Rectal smooth muscle tissue (tissue), 1 donor: Measurements from ENCODE around the gene VWA3A.
"Not testable (repeated sequence)": the region's sequence is repeated elsewhere in the genome, so short reads cannot be mapped to it uniquely, and the experiment has no call there.

ENCODE experiments used
- H3K27ac ChIP-seq: one replicate; pipeline ENCODE4 v1.7.0; 2013; ENCODE audit warnings: low read depth, low read length, inconsistent platforms
- H3K27me3 ChIP-seq: one replicate; pipeline ENCODE4 v1.7.0; 2013; ENCODE audit warnings: low read length; ENCODE audit not compliant: control insufficient read depth, insufficient read depth
- H3K36me3 ChIP-seq: one replicate; pipeline ENCODE4 v1.7.0; 2013; ENCODE audit warnings: low read length; ENCODE audit not compliant: control insufficient read depth, insufficient read depth
- H3K4me1 ChIP-seq: one replicate; pipeline ENCODE4 v1.7.0; 2013; ENCODE audit warnings: low read length; ENCODE audit not compliant: control insufficient read depth, insufficient read depth
- H3K4me3 ChIP-seq: one replicate; pipeline ENCODE4 v1.7.0; 2013; ENCODE audit warnings: low read length
- H3K9ac ChIP-seq: one replicate; pipeline ENCODE4 v1.7.0; 2013; ENCODE audit warnings: low read length

VWA3A gene

GRCh38 chr16:22092143-22092933 is at the start of gene VWA3A:
VWA3A (plus strand) TSS chr16:22092541; CDS start chr16:22092638, 97 bp downstream.
- Histone ChIP-seq H3K27me3 (no peaks in the 10 kb centered on the region), H3K4me3 (no peak within 1 kb of the TSS), H3K27ac (no peak within 1 kb of the TSS), H3K9ac (no peak within 1 kb of the TSS), H3K36me3 (no peaks in the 10 kb centered on the region), H3K4me1 (no peaks in the 10 kb centered on the region)

- not testable (repeated sequence) for H3K9ac ChIP-seq, H3K4me1 ChIP-seq, H3K27me3 ChIP-seq, H3K4me3 ChIP-seq, H3K27ac ChIP-seq, H3K36me3 ChIP-seq
Observed at GRCh38 chr16:22043882-22044281, 48.5 kb upstream of the VWA3A start.

- H3K27ac ChIP-seq, H3K4me1 ChIP-seq, H3K36me3 ChIP-seq, H3K4me3 ChIP-seq, H3K27me3 ChIP-seq, H3K9ac ChIP-seq: not testable (repeated sequence)
Observed at GRCh38 chr16:22045888-22046287, 46.5 kb upstream of the VWA3A start.

GRCh38 chr16:22050963-22051362 is 41.4 kb upstream of the VWA3A start:
- H3K36me3 ChIP-seq = no peaks in the 10 kb centered on the region
- no peaks in the 10 kb centered on the region for H3K27me3 ChIP-seq
- H3K4me3 ChIP-seq = no peak overlapping the region
- no peak overlapping the region for H3K27ac ChIP-seq
- no peaks in the 10 kb centered on the region for H3K4me1 ChIP-seq
- no peak overlapping the region for H3K9ac ChIP-seq

DNA sequence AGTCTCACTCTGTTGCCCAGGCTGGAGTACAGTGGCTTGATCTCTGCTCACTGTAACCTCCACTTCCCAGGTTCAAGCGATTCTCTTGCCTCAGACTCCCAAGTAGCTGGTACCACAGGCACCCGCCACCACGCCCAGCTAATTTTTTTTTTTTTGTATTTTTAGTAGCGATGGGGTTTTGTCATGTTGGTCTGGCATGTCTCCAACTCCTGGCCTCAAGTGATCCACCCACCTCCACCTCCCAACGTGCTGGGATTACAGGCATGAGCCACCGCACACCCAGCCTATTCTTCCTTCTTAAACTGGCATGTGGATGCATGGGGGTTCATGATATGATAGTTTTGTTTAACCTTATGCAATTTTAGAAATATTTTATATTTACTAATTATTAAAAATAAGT is 39.4 kb upstream of the VWA3A start:
- Histone ChIP-seq H3K36me3 (no peaks in the 10 kb centered on the region), H3K9ac (no peak overlapping the region), H3K27ac (no peak overlapping the region), H3K4me3 (no peak overlapping the region), H3K4me1 (no peaks in the 10 kb centered on the region), H3K27me3 (no peaks in the 10 kb centered on the region)

GRCh38 chr16:22053921-22054341 is 38.4 kb upstream of the VWA3A start:
- Histone ChIP-seq H3K4me3 (no peak overlapping the region), H3K36me3 (no peaks in the 10 kb centered on the region), H3K27me3 (no peaks in the 10 kb centered on the region), H3K4me1 (no peaks in the 10 kb centered on the region), H3K27ac (no peak overlapping the region), H3K9ac (no peak overlapping the region)

GRCh38 chr16:22054847-22055590 is 37.3 kb upstream of the VWA3A start:
- no peaks in the 10 kb centered on the region for H3K4me1 ChIP-seq
- H3K27me3 ChIP-seq = no peaks in the 10 kb centered on the region
- H3K4me3 ChIP-seq = no peak overlapping the region
- H3K36me3 ChIP-seq = no peaks in the 10 kb centered on the region
- H3K27ac ChIP-seq = no peak overlapping the region
- no peak overlapping the region for H3K9ac ChIP-seq

DNA sequence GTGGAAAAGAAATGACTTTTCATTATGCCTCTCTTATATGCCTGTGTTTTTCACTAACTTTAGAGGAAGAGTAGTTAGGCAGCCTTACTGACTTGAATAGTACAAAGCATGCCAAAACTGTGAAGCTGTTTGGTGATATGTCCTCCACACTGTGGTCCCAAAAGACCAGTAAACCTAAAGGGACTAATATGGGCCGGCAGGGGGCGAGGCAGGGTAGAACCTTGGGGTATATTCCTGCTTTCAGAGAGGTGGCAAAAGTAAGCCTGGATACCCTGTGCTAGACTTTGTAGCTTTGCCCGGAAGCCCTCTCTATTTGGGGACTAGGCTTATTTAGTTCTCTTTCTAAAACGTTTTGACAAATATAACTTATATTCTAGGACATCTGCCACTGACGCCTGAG is 36.5 kb upstream of the VWA3A start:
- H3K36me3 ChIP-seq = no peaks in the 10 kb centered on the region
- no peak overlapping the region for H3K27ac ChIP-seq
- no peaks in the 10 kb centered on the region for H3K4me1 ChIP-seq
- H3K27me3 ChIP-seq = no peaks in the 10 kb centered on the region
- no peak overlapping the region for H3K9ac ChIP-seq
- H3K4me3 ChIP-seq = no peak overlapping the region

DNA sequence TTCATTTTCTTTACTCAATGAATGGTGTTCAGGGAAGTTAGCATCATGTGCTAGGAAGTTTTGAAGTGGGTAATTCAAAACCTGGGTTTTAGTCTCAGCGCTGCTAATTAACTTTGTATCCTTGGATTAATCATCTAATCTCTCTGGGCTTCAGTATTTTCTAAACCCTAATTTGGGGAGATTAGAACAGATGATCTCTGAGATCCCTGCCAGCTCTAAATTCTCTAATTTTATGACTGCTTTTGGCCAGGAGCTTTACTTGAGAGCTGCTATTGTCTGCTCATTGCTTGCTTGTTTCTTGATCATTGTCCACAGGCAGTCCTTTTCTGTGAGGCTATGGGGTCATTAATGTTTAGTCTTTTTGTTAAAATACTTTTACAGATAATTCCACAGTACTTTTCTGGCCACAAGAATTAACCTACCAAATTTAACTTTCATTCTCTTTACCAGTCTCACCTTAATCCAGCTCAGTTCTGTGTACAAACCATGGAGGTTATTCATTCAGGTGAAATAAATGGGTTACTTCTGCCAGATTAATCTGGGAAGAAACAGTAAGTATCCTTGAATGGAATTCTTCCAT is 28.4 kb upstream of the VWA3A start:
- Histone ChIP-seq H3K4me1 (no peaks in the 10 kb centered on the region), H3K36me3 (no peaks in the 10 kb centered on the region), H3K27me3 (no peaks in the 10 kb centered on the region), H3K4me3 (no peak overlapping the region), H3K27ac (no peak overlapping the region), H3K9ac (no peak overlapping the region)

DNA sequence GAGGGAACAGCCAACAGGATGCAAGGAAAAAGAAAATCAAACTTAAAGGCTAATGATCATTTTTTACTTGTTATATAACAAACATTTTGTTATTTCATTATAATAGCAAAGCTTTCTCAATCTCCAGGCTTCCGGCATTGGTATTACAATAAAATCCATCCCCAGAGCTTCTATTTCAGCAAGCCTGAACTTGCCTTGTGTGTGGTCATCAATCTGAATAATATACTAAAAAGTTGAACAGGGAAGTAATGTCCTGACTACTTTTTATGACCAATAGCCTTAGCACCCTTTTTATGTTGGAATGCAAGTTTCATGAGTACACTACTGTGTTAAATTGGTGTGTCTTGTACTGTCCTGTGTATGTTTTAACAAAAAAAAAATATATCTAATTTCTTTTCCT is 27.1 kb upstream of the VWA3A start:
- Histone ChIP-seq H3K4me1 (no peaks in the 10 kb centered on the region), H3K36me3 (no peaks in the 10 kb centered on the region), H3K4me3 (no peak overlapping the region), H3K27ac (no peak overlapping the region), H3K27me3 (no peaks in the 10 kb centered on the region), H3K9ac (no peak overlapping the region)

DNA sequence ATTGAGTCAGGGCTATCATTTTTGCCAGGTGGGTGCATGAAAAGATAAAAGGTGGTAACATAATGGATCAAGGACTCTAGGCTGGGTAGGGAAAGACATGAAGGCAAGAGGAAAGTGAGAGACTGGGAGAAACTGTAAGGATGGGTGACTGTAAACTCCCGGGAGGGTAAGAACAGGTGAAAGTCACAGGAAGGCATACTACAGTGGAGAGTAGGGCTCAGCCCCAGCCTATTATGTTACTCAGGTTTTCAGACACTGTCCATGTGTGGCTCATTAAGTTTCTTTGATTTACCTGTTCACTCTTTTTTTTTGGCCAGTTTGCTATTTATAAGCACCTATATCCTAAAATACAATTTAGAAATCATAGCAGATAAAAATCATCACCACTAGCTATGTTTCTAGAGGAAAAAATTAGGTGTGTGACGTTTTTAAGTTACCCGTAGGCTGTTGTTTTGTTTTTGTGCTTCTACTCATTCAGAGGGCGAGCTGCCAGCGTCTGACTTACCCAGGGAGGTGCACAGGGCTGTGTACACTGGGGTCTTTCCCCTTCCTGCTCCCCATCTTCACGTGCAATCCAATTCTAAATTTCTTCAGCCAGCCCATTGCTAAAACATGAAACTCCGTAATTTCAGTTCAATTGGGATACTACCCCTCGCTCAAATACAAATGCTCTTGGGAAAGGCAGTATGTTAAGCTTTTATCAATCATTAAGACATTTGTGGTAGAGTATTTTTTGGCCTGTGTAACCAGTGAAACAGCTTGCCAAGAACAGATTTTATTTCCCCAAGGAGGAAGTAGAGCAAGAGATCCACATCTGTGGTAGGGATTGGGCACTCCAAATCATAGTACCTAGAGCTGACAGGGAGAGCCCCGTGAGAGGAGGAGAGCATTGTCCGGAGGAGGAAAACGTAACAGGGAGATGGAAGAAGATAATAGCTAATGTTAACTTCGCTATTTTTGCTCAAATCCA is 21.7 kb upstream of the VWA3A start:
- Histone ChIP-seq H3K36me3 (no peaks in the 10 kb centered on the region), H3K27ac (no peak overlapping the region), H3K4me3 (no peak overlapping the region), H3K27me3 (no peaks in the 10 kb centered on the region), H3K4me1 (no peaks in the 10 kb centered on the region), H3K9ac (no peak overlapping the region)
